Mononuclear cell (primary cell): ENCODE measurements around the gene SOCS1. TPM values are rescaled to one million over a fixed set of nuclear protein-coding genes. Genes with fewer than 3 reads are reported as not detected.

Experiments
- H3K27me3 ChIP-seq: 2 replicates; pipeline ENCODE4 v1.6.0; 2011; ENCODE audit warnings: low read length, control low read depth; ENCODE audit not compliant: insufficient read depth
- H3K4me1 ChIP-seq: 2 replicates; pipeline ENCODE4 v1.5.1; 2011; ENCODE audit warnings: mild to moderate bottlenecking, low read length, control low read depth; ENCODE audit not compliant: insufficient read depth
- H3K4me3 ChIP-seq: 2 replicates; pipeline ENCODE4 v1.5.1; 2011; ENCODE audit warnings: mild to moderate bottlenecking, low read length, moderate library complexity
- H3K9me3 ChIP-seq: 2 replicates; pipeline ENCODE4 v1.5.1; 2011; ENCODE audit warnings: low read depth, mild to moderate bottlenecking, control low read depth, low read length
- total RNA-seq: library from RNA; depleted of rRNA; stranded (reverse); fragments of >200 nt; gene quantifications from one replicate; pipeline ENCODE4 v1.2.3, GENCODE V29; 2012

Gene SOCS1
- total RNA-seq, 1 donor, result 41.2 TPM

GRCh38 chr16:11204513-11205047, 51.4 kb downstream of the SOCS1 start:
- Histone ChIP-seq H3K27me3 (no peaks in the 10 kb centered on the region), H3K4me1 (peaks cover 69% of the 10 kb centered on the region), H3K4me3 (no peak overlapping the region), H3K9me3 (no peaks in the 10 kb centered on the region)

Other genes starting within 250 kb of the SOCS1 start
- not detected for gene TNP2, start 13.1 kb upstream of the SOCS1 start, total RNA-seq
- gene PRM3, start 17.4 kb upstream of the SOCS1 start, total RNA-seq, result not detected
- gene PRM2, start 20.3 kb upstream of the SOCS1 start, total RNA-seq, result not detected
- gene PRM1, start 25.1 kb upstream of the SOCS1 start, total RNA-seq, result not detected
- 1.2 TPM for gene RMI2, start 89.3 kb upstream of the SOCS1 start, total RNA-seq